ENCODE measurements around the gene PTGER3.

Gene PTGER3

DNA sequence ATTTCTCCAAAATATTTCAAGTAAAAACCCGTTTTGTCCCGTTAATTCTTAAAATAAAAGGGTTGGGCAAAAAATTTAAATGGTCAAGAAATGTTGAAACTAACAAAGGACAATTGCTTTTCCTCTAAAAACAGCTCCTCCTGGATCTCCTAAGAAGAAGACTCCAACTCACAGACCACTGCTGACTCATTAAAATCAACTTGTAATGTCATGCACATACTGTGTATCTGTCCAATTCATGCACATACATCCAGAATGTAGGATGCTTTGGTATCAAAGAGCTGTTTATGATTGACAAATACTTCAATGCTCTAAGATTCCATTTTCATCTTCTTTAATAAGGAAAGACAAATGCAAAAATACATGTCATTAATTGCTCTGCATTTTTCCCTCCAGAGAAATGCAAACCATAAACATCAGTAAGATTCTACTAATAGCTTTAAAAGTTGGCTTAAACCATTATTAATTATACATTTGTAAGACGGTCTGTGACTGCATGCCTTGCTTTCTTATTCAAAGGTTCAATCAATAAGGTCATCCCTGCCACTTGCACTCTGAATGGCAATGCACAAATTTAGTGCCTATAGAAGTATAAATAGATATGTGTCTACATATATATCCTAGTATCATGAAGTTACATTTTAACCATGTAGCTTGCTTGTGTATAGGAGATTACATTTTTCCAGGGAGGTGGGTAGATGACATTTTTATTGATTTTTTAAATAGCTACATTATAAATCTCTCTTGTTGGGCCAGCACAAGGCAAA lies 44.7 kb downstream of the PTGER3 start:
- TF ChIP-seq CTCF (IDR thresholded peaks at IDR 0.05) = no peak
- Histone ChIP-seq H3K4me1 (ENCODE audit: control insufficient read depth in 1 of 2, insufficient read depth in 1 of 2, low read depth in 1 of 2, low read length in 1 of 2) (no peaks in the 10 kb centered on the region), H3K36me3 (no peaks in the 10 kb centered on the region), H3K27me3 (no peaks in the 10 kb centered on the region), H3K27ac (no peak overlapping the region), H3K4me3 (ENCODE audit: low read depth in 1 of 2, low read length in 1 of 2) (no peak overlapping the region), H3K9me3 (peaks cover 3% of the 10 kb centered on the region)

DNA sequence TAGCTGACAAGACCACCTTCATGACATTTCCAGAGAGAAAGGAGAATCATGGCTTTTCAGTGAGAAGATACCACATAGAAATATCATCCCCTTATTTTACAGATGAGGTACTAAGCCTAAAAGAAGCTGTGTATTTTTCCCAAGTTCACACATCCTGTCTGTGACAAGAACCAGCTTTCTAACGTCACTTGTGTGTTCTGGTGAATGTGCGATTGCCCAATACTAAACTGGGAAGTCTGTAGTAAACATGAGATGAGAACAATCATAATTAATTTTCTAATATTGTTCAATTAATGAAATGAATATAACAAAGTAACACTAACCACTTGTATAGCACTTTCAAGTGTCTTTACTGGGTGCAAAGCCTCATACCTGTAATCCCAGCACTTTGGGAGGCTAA lies 46.0 kb downstream of the PTGER3 start:
- Histone ChIP-seq H3K36me3 (no peaks in the 10 kb centered on the region), H3K4me1 (ENCODE audit: control insufficient read depth in 1 of 2, insufficient read depth in 1 of 2, low read depth in 1 of 2, low read length in 1 of 2) (no peaks in the 10 kb centered on the region), H3K9me3 (peaks cover 3% of the 10 kb centered on the region), H3K27me3 (no peaks in the 10 kb centered on the region), H3K4me3 (ENCODE audit: low read depth in 1 of 2, low read length in 1 of 2) (no peak overlapping the region), H3K27ac (no peak overlapping the region)
- no peak for TF ChIP-seq CTCF (IDR thresholded peaks at IDR 0.05)

DNA sequence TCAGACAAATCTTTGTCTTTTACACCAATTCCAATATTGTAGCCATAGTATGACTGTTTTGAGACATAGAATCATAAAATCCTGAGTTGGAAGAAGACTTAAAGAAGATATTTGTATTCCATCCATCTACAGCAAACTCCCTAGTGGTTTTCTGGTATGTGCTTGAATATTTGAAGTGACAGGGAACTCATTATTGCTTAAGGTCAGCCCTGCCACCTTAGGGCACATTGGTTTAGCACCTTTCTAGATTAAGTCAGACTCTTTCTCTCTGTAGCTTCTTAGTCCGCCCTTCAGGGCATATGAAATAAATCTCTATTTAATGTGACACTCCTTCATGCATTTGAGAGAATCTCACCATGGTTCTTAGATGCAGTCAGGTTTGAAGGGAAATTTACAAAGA lies 49.8 kb downstream of the PTGER3 start:
- Histone ChIP-seq H3K9me3 (no peaks in the 10 kb centered on the region), H3K27me3 (no peaks in the 10 kb centered on the region), H3K4me1 (ENCODE audit: control insufficient read depth in 1 of 2, insufficient read depth in 1 of 2, low read depth in 1 of 2, low read length in 1 of 2) (no peaks in the 10 kb centered on the region), H3K4me3 (ENCODE audit: low read depth in 1 of 2, low read length in 1 of 2) (no peak overlapping the region), H3K27ac (no peak overlapping the region), H3K36me3 (no peaks in the 10 kb centered on the region)
- no peak for TF ChIP-seq CTCF (IDR thresholded peaks at IDR 0.05)

DNA sequence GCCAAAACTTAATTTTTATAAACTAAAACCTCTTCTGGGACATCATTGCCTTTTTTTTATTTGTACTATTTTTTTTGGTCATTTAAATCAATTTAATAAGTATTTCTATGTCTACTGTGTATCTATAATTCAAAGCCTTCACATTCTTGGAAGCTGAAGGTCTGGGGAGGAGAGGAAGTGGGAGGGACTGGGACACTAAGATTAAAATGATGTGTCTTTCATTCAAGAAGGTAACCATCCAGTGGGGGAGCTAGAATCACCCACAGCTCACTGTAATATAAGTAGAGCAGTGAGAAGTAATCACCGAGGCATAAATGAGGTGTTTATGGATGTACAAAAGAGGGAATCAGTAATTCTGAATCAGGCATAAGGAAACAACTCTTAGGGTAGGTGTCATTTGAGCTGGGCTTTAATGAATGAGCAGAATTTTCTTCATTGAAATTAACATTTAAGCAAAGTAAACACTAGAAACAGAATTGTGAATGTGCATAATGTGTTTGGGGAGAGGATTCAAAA lies 52.8 kb downstream of the PTGER3 start:
- H3K27ac ChIP-seq = no peak overlapping the region
- no peaks in the 10 kb centered on the region for H3K4me1 ChIP-seq (ENCODE audit: control insufficient read depth in 1 of 2, insufficient read depth in 1 of 2, low read depth in 1 of 2, low read length in 1 of 2)
- no peak for TF ChIP-seq CTCF (IDR thresholded peaks at IDR 0.05)
- no peak overlapping the region for H3K4me3 ChIP-seq (ENCODE audit: low read depth in 1 of 2, low read length in 1 of 2)
- H3K36me3 ChIP-seq = no peaks in the 10 kb centered on the region
- no peaks in the 10 kb centered on the region for H3K9me3 ChIP-seq
- no peaks in the 10 kb centered on the region for H3K27me3 ChIP-seq

DNA sequence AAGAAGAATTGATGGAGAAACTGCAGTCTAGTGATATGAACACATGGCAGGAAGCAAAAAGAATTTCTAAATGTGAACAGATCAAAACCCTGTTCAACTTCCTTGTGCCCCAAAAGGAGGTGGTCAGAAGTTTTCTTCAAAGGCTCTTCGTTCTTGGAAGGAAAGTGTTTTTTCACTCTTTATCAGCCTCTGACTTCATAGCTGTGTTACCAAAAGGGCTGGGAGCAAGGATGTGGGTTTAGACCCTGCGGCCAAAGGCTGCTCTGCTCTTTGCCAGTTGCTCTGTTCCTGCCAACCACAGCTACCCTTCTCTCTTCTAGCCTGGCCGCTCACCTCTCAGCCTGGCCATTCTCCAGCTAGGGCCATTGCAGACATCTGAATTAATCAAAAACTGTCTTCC lies 53.8 kb downstream of the PTGER3 start:
- Histone ChIP-seq H3K36me3 (no peaks in the 10 kb centered on the region), H3K9me3 (no peaks in the 10 kb centered on the region), H3K4me3 (ENCODE audit: low read depth in 1 of 2, low read length in 1 of 2) (no peak overlapping the region), H3K27ac (no peak overlapping the region), H3K27me3 (no peaks in the 10 kb centered on the region), H3K4me1 (ENCODE audit: control insufficient read depth in 1 of 2, insufficient read depth in 1 of 2, low read depth in 1 of 2, low read length in 1 of 2) (no peaks in the 10 kb centered on the region)
- TF ChIP-seq CTCF (IDR thresholded peaks at IDR 0.05) = no peak

Measured in neutrophil (primary cell).